Stimulated activated naive CD4-positive, alpha-beta T cell treated with Interleukin-2 at 50 U/mL for 16 hours (primary cell): Measurements from ENCODE around the gene ALOXE3.
"Not testable (repeated sequence)": the region's sequence is repeated elsewhere in the genome, so short reads cannot be mapped to it uniquely, and the experiment has no call there.

ENCODE experiments used
- DNase-seq: peaks from one replicate; lab custom pipeline; 2025; lab: John Stamatoyannopoulos, UW

The ALOXE3 gene

GRCh38 chr17:8095361-8095760 is 23.0 kb downstream of the ALOXE3 start:
- no peak for DNase-seq

DNA sequence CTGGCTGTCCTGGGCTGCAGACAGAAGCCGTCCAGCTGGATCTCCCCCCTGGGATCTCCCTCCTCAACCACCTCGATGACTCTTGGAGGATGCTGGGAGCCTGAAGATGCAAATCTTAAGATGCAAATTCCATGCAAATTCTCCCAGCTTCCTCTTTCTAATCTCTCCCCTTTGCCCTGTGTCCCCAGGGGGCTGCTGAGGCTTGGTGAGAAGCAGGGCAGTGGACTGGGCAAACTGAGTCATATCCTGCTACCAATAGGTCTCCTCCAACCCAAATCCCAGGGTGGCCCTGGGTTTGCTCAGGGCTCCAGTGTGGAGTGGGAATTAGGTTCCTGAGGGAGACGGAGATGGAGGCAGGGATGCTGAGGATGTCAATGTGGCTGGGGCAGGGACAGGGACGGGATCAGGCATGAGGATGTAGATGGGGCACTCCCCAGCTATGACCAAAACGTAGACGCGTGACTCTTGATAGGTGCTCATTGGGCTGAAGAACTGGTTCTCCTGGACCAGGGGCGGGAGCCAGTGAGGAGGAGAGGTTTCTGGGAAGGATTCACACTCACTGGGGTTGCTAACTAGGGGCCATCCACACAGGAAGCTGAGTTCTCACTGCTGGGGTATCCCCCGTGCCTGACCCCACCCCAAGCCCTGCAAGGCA is 27.2 kb downstream of the ALOXE3 start:
- DNase-seq, result no peak

DNA sequence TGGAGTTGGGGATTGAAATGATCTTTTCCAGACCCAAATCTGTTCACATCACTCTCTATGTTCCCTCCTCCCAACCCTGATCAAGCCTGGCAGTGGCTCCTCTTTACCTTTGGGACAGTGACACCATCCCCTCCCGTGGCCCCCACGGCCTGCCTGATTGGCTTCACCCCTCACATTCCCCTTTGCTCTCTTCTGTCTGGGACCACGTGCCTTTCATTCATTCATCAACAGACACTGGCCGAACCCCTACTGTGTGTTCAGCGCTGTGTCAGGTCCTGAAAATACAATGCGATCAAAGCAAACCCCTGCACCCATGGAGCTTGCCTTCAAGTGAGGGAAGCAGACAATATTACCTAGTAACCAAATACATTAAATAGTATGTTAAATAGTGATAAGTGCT is 28.6 kb downstream of the ALOXE3 start:
- DNase-seq, result no peak

DNA sequence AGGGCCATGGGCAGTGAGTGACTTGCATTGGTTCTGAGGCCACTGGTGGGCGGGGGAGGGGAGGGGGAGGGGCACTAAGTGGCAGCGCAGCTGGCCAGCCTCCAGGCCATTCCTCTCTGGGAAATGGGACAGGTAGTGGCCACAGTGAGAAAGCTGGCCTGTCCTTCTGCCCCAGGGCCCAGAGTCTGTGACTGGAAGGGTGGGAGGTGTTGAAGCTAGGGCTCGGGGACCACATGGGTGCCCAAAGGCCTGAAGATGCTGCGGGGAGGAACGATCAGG is 30.4 kb downstream of the ALOXE3 start:
- no peak for DNase-seq

GRCh38 chr17:8087075-8087951 is 31.0 kb downstream of the ALOXE3 start, which contains the start of gene ALOX12B:
TSS of gene ALOX12B (minus strand) at chr17:8087716. CDS start at chr17:8087442, 274 bp downstream.
- no peak for DNase-seq

- DNase-seq, result no peak
These were observed 34.1 kb downstream of the ALOXE3 start for GRCh38 chr17:8084250-8084649.

GRCh38 chr17:8082292-8082691 is 36.0 kb downstream of the ALOXE3 start:
- DNase-seq, result no peak

GRCh38 chr17:8081876-8082275 is 36.4 kb downstream of the ALOXE3 start:
- no peak for DNase-seq

GRCh38 chr17:8080799-8081219 is 37.5 kb downstream of the ALOXE3 start:
- DNase-seq, result no peak

- DNase-seq, result no peak
These were observed 38.0 kb downstream of the ALOXE3 start for GRCh38 chr17:8080208-8080798.

GRCh38 chr17:8079291-8080207 is 38.8 kb downstream of the ALOXE3 start:
- peak; percentile 73 for DNase-seq

- not testable (repeated sequence) for DNase-seq
These were observed 40.4 kb downstream of the ALOXE3 start for GRCh38 chr17:8077939-8078338.

- DNase-seq, result no peak
These were observed 41.6 kb downstream of the ALOXE3 start for GRCh38 chr17:8076502-8077266.

- DNase-seq, result no peak
These were observed 42.6 kb downstream of the ALOXE3 start for GRCh38 chr17:8075574-8076342.

DNA sequence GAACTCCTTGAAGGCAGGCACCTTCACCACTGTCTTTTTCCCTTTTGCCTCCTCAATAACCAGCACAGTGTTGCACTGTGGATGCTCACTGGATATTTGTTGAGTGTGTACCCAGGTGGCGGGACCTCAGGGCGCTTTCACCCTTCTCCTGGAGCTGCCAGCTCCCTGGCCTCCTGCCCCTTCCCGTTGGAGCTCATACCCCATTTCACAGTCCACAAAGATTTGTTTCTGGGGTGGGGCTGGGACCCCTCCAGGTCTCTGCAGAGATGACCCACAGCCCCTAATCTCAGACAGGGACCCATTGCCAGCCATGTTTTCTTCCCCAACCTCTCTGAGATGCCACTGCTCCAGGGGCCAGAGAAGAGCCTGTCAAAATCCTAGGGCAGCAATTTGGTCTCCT is 43.2 kb downstream of the ALOXE3 start:
- no peak for DNase-seq

- DNase-seq, result no peak
These were observed 43.8 kb downstream of the ALOXE3 start for GRCh38 chr17:8074554-8074953.

- DNase-seq, result peak; percentile 81
These were observed 44.5 kb downstream of the ALOXE3 start for GRCh38 chr17:8073627-8074484.

- peak; percentile 4 for DNase-seq
These were observed 45.4 kb downstream of the ALOXE3 start for GRCh38 chr17:8072729-8073461.

- no peak for DNase-seq
These were observed 46.0 kb downstream of the ALOXE3 start for GRCh38 chr17:8072341-8072728.
